ENCODE data around the gene TBCD. TPM values are rescaled to one million over a fixed set of nuclear protein-coding genes. Genes with fewer than 3 reads are reported as not detected.

TBCD gene
- polyA plus RNA-seq, 1 donor = 76.4 TPM

DNA sequence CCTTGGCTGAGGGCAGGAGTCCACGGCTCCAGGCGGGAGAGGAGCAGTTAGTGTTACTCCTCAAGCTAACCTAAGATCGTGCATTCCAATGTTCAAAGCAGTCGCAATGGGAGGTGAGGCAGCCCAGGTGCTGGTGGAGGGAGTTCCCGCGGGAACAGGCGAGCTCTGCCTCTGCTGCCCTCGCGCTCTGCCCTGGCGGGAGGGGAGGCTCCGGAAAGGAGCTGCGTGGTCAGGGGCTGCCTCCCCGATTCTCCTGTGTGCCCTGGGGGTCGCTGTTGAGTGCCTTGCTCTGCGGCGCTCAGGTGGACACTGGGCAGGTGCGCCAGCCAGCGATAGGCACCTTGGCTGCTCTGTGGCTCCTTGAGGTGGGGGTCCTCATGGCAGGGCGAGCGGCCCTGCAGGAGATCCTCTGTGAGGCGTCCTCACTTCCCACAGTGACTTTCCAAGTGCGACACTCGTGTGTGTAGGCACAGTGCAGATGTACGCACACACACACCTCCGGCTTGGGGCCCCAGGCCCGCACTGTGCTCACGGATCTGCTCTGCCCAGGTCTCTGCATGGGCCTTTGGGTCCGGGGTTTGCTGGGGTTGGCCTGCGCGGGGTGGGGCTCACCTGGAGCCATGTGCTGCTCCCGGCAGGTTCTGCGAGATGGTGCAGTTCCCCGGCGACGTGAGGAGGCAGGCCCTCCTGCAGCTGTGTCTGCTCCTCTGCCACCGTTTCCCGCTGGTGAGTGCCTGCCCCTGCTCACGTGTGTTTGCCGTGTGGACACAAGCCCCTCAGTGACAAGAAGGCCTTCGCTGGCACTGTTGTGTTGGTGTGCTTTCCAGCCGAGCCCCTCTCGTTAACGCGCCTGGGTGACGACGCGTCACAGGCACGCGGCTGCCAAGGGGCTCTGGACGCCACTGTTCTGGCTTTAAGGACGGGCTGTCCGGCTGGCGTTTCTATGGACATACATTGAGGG is 185.8 kb downstream of the TBCD start:
- no peak for DNase-seq

GRCh38 chr17:82938486-82938872 is 186.6 kb downstream of the TBCD start:
- DNase-seq = no peak

DNA sequence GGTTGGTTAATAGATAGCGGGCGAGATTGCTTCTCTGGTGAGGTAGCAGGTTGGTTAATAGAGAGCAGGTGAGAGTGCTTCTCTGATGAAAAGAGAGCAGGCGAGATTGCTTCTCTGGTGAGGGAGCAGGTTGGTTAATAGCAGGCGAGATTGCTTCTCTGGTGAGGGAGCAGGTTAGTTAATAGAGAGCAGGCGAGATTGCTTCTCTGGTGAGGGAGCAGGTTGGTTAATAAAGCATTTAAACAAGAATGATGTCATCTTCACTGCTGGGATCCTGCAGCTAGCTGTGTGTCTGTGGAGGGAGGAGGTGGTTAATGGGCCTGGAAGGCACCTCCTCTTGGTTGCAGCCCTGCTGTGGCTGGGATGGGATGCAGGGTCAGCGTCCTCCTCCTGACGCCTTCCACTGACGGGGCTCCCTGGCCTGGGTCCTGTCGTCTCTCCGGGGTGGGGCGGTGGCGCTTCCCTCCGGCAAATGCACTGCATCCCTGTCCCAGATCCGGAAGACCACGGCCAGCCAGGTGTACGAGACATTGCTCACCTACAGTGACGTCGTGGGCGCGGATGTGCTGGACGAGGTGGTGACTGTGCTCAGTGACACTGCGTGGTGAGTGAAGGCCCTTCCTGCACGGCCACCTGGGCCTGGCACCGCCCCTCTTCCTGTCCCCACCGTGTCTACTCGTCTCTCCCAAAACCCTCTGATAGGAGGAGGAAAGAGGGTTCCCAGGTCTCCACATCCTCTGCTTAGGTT is 187.2 kb downstream of the TBCD start:
- no peak for DNase-seq

DNA sequence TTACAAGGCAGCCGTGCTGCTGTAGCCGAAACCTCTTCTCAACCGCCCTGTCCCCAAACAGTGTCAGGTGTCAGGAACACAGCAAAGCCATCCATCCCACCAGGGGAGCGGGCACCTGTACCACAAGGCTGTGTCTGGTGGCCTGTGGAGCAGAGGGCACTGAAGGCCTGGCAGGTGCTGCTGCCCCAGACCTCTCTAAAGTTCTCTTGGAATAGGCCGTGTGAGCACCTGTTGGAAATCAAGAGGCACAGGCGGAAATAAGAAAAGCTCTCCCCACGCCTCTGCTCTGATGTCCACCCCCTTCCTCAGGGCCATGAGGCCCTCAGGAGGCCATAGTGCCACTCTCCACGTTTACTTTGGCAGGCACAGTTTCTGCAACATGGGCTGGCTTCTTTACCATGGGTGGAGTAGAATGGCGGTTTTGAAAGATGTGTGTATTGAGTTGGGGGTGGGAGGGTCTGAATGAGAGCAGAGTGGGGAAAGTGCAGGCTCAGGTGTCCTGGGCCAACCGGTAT is 187.8 kb downstream of the TBCD start:
- DNase-seq = no peak

DNA sequence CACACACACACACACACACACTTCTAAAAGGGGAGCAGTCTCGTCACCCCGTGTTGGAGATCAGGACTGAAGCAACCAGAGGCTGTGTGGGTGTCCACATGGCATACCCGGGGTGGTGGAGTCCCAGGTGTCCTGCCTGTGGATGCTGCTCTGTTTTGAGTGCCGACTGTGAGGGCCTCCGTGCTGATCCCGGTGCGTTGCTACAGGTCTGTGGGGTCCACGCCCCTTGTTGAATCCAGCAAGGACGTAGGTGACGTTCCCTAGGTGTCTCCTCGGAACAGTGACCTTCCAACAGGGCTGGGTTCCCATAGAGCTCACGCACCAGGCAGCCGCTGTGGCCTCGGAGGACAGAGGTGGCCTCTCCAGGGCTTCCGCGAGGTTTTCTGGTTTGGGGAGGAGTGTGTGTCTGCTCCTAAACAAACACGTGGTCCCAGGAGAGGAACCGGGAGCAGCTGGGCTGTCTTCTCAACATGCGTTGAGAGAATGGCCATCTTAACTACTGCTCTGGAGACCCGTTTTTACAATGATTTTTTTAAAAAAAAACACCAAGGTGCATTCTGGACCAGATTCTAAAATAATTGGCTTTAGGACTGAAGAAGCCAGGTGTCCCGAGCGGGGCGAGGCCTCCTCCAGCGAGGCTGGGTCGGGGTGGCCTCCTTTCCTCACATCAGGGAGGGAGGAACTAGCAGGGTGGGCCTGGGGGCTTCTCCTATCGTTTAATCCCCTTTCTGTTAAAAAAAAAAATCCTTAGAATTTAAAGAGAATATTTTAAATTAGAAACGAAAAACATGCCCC is 188.6 kb downstream of the TBCD start:
- DNase-seq = no peak

- DNase-seq = no peak
Measured at GRCh38 chr17:82941021-82942001, 189.4 kb downstream of the TBCD start.

GRCh38 chr17:82942166-82943130 is 190.6 kb downstream of the TBCD start:
- DNase-seq = no peak

GRCh38 chr17:82943339-82943738 is 191.5 kb downstream of the TBCD start:
- DNase-seq = no peak

- no peak for DNase-seq
Measured at GRCh38 chr17:82943751-82944150, 191.9 kb downstream of the TBCD start.

DNA sequence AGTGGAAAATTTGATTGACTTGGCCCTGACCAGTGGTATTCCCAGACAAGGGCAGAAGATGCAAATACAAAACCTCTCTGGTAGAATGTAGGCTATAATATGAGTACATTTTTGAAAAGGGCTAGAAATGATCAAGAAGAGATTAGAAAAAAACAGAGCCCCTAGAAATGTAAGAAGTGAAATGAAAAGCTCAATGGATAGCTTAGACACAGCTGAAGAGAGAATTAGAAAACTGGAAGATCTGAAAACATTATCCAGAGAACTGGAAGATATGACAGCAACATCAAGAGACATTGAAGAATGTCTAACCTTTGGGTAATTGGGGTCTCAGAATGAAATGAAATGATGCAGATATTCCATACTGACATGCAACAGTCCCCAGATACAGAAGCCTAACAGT is 193.1 kb downstream of the TBCD start:
- DNase-seq = no peak

DNA sequence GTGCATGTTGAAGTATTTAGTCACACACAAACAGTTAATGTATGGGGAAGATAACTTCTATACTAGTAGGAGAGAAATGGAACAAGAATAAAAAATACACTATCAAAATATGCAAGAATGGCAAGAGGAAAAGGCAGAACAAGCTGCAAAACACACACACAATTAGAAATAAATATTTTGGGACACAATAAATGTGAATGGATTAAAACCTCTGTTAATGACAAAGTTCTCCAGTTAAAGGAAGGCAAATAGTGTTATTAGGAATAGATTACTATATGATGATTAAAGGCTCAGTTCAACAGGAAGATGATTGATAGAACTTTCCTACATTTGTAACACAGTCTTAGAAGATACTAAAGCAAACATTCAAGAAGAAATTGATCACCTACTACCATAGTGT is 194.2 kb downstream of the TBCD start:
- DNase-seq = no peak

DNA sequence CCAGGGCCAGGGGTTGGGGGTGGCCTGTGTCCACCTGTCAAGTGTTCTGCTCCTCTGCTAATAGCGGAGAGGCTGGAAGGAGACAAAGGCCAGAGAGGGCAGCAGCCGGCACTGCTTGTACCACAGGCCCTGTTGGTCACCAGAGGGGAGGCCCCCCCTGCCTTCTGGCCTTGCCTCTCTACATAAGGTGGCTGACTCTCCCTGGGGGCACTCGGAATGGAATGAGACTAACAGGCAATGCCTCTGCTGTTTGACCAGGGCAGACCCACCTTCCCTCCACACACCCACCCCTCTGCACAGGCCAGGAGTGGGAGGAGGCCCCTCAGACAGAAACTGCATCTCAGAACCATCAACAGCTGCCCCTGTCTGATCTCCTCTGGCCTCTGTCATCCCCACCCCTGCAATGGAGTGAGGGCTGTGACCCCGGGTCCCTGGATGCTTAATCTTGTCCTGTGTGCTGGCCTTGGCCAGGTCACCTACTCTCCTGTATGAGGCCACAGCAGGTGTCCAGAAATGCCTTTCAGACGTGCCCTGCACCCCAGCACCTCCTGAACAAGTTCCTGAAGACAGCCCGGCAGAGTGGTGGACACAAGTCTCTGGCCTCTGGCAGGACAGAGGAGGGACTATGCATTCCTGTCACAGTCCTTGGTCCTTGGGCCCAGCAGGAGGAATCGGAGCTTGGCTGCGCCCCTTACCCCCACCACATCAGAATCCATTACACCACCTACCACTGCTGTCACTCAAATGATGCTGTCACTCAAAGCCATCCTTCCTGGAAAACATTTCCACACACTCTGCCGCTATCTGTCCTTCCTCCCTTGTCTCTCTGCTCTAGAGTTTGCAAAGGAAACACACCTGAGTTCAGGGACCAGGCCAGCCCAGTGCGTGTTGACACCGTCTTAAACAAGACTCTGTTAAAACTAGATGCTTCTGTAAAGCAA is 195.5 kb downstream of the TBCD start:
- DNase-seq = no peak

DNA sequence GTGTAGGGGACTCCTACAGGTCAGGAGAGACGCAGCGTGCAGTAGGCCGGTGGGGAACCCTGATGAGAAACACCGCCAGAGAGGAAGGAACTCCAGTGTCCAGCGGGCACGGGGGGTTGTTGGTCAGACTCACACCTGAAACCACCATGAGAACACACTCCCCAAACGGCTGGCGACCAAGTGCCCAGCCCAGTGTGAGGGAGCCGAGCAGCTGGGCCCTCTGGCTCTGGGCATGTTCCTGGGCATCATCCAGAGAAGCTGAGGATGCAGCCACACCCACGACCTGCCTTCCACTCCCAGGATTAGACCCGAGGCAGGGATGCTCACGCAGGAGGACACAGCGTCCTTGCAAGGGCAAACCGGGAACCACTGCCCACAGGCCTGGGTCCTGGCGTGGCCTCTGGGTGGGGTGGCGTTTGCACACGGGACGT is 196.2 kb downstream of the TBCD start:
- no peak for DNase-seq

GRCh38 chr17:82948957-82949356 is 197.1 kb downstream of the TBCD start:
- no peak for DNase-seq

DNA sequence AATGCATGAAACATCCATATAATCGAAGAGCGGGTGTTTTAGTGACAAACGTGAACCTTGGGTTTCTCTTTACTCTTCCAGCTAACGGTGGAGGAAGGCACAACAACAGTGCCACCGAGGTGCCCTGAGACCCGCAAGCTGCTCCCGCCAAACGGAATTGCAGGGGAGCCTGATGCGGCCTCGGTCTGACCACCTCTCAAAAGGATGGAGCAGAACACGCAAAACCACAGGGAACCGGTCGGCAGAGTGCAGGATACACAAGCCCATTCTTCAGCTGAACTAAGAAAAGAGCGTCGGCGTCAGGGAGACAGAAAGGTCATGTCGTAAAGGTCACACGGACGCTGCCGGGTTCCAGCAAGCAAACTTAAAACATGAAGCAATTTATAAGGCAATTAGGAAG is 197.5 kb downstream of the TBCD start:
- no peak for DNase-seq

DNA sequence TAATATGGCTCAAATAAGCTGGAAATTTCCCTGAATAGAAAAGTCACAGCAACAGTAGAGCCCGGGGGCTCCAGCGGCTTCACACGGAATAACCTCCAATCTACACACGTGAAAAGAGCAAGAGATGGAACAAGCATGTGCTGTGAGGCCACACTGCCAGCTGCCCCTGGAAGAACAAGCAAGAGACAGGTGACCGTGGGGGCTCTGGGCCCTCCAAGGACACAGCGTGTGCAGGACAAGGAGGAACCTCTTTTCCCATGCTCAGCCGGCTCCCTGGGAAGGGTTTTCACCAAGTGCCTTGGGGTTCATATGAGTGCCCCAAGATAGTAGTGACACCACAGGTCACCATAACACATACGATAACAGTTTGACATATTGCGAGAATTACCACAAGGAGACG is 198.1 kb downstream of the TBCD start:
- no peak for DNase-seq

DNA sequence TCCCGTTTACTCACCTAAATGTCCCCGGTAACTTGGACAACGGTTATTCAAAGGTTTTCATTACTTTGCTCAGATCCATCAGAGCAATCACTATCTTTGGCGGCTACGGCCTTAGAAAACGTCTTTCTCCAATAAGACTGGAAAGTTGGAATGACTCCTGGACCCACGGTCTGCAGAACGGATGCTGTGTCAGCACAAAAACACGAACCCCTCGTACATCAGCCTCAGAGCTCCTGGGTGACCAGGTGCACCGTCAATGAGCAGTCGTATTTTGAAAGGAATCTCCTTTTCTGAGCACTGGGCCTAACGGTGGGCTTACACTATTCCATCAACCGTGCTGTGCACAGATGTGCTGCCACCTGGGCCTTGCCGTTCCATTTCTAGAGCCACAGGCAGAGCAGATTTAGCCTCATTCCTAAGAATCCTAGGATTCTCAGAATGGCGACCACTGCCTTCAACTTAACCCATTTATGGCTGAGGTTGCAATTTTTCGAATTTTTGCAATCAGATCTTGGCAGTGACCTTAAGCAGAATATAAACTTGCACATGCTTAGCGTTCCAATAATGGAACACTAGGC is 198.7 kb downstream of the TBCD start:
- no peak for DNase-seq

DNA sequence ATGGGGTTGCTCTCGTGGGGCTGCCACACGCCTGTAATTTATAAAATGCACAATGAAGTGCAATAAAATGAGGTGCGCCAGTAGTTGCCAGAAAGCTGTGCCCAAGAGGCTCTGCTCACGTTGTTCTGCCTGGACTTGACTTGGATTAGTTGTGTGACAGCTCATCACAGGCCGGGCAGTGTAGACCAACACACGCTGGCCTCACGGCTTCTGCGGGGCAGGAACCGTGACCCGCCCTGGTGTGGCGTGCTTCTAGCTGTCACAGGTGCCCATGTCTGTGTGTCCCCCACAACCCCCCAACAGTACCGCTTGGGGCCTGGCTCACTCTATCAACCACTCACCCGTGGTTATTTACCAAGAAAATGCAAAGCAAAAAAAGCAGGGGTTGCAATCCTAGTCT is 200.2 kb downstream of the TBCD start:
- no peak for DNase-seq
